Measurements from ENCODE around the gene STPG2. TPM values are rescaled to one million over a fixed set of nuclear protein-coding genes. Genes with fewer than 3 reads are reported as not detected.
"Not testable (repeated sequence)": the region's sequence is repeated elsewhere in the genome, so short reads cannot be mapped to it uniquely, and the experiment has no call there.

The STPG2 gene
- total RNA-seq, 1 donor from 2014 or later: not detected

- H3K4me3 ChIP-seq (ENCODE audit: low read depth, low read length): no peak overlapping the region
- TF ChIP-seq CTCF (conservative IDR thresholded peaks at IDR 0.05; ENCODE audit: low read depth, low read length): no peak
- DNase-seq (ENCODE audit: low read depth): no peak
These were observed 500.1 kb downstream of the STPG2 start for GRCh38 chr4:97643179-97643578.

GRCh38 chr4:97639961-97640360, 503.3 kb downstream of the STPG2 start:
- H3K4me3 ChIP-seq (ENCODE audit: low read depth, low read length): no peak overlapping the region
- TF ChIP-seq CTCF (conservative IDR thresholded peaks at IDR 0.05; ENCODE audit: low read depth, low read length): no peak
- DNase-seq (ENCODE audit: low read depth): no peak

GRCh38 chr4:97633831-97634230, 509.4 kb downstream of the STPG2 start:
- DNase-seq (ENCODE audit: low read depth); H3K4me3 ChIP-seq (ENCODE audit: low read depth, low read length): not testable (repeated sequence)

GRCh38 chr4:97627750-97628149, 515.5 kb downstream of the STPG2 start:
- no peak for TF ChIP-seq CTCF (conservative IDR thresholded peaks at IDR 0.05; ENCODE audit: low read depth, low read length)
- H3K4me3 ChIP-seq (ENCODE audit: low read depth, low read length): no peak overlapping the region
- DNase-seq (ENCODE audit: low read depth): no peak

GRCh38 chr4:97624204-97624603, 519.1 kb downstream of the STPG2 start:
- no peak for DNase-seq (ENCODE audit: low read depth)
- no peak for TF ChIP-seq CTCF (conservative IDR thresholded peaks at IDR 0.05; ENCODE audit: low read depth, low read length)
- H3K4me3 ChIP-seq (ENCODE audit: low read depth, low read length): no peak overlapping the region

GRCh38 chr4:97605932-97606331, 537.3 kb downstream of the STPG2 start:
- no peak overlapping the region for H3K4me3 ChIP-seq (ENCODE audit: low read depth, low read length)
- TF ChIP-seq CTCF (conservative IDR thresholded peaks at IDR 0.05; ENCODE audit: low read depth, low read length): no peak
- DNase-seq (ENCODE audit: low read depth): no peak

- no peak for TF ChIP-seq CTCF (conservative IDR thresholded peaks at IDR 0.05; ENCODE audit: low read depth, low read length)
- no peak overlapping the region for H3K4me3 ChIP-seq (ENCODE audit: low read depth, low read length)
- DNase-seq (ENCODE audit: low read depth): no peak
These were observed 550.0 kb downstream of the STPG2 start for GRCh38 chr4:97593248-97593647.

- H3K4me3 ChIP-seq (ENCODE audit: low read depth, low read length): no peak overlapping the region
- TF ChIP-seq CTCF (conservative IDR thresholded peaks at IDR 0.05; ENCODE audit: low read depth, low read length): no peak
- DNase-seq (ENCODE audit: low read depth): no peak
These were observed 553.0 kb downstream of the STPG2 start for GRCh38 chr4:97590266-97590665.

All from epithelial cell of proximal tubule (primary cell).